B cell (primary cell): ENCODE data around the gene SCGB1C2. TPM values are rescaled to one million over a fixed set of nuclear protein-coding genes. Genes with fewer than 3 reads are reported as not detected.

Experiments
- ATAC-seq: fragments of 200-7000 bp; cut with Tn5 transposase; one replicate; pipeline ENCODE4 v1.10.0; 2021; ENCODE audit warnings: low read depth, mild to moderate bottlenecking, moderate number of reproducible peaks, moderate library complexity
- CTCF ChIA-PET: fragments of 350-600 bp; sonication (Branson Sonifier 250); formaldehyde crosslinking; loops from one replicate; lab custom pipeline; 2021; ENCODE audit warnings: antibody characterized with exemption, inconsistent platforms; lab: Charles Lee
- POLR2A ChIA-PET: fragments of 350-600 bp; sonication (Branson Sonifier 250); formaldehyde crosslinking; loops from one replicate; lab custom pipeline; 2021; ENCODE audit warnings: antibody characterized with exemption; lab: Charles Lee
- DNase-seq: peaks from one replicate; pipeline ENCODE4 v3.0.0; 2013
- H2AFZ ChIP-seq: 2 replicates; pipeline ENCODE4 v1.6.1; 2012; ENCODE audit warnings: mild to moderate bottlenecking, low read depth, low read length; ENCODE audit not compliant: insufficient read depth, poor library complexity, severe bottlenecking
- H3K27ac ChIP-seq, 2 donors: 1 replicate in 1 of 2; 2 replicates in 1 of 2; pipeline ENCODE4 v1.5.1; 2012 to 2013; ENCODE audit warnings: low read length in 2 of 2, mild to moderate bottlenecking in 2 of 2, moderate library complexity in 1 of 2
- H3K27me3 ChIP-seq, 4 experiments: fragments of 200-600 bp in 1 of 4; sonication (generic) in 1 of 4; replicated peaks in 1 of 4; 1 replicate in 2 of 4; 2 replicates in 2 of 4; pipeline versions ENCODE4 v1.6.1 to v1.7.0; 2013 to 2016; ENCODE audit warnings: low read length in 3 of 4, mild to moderate bottlenecking in 2 of 4, mixed read lengths in 1 of 4, moderate library complexity in 1 of 4; ENCODE audit not compliant: insufficient read depth in 4 of 4, control insufficient read depth in 3 of 4; ENCODE audit errors: control extremely low read depth in 1 of 4
- H3K36me3 ChIP-seq, 2 experiments: replicated peaks in 1 of 2; 1 replicate in 1 of 2; 2 replicates in 1 of 2; pipeline versions ENCODE4 v1.6.1 to v1.7.1; 2013; ENCODE audit warnings: low read length in 1 of 2; ENCODE audit not compliant: insufficient read depth in 2 of 2, control insufficient read depth in 1 of 2; ENCODE audit errors: control extremely low read depth in 1 of 2, extremely low read depth in 1 of 2
- H3K4me1 ChIP-seq, 2 donors: fragments of 200-600 bp in 1 of 2; sonication (generic) in 1 of 2; 1 replicate in 1 of 2; 2 replicates in 1 of 2; pipeline versions ENCODE4 v1.5.1 to v1.6.1; 2013 to 2017; ENCODE audit warnings: low read length in 2 of 2; ENCODE audit not compliant: control insufficient read depth in 2 of 2, insufficient read depth in 2 of 2
- H3K4me2 ChIP-seq: replicated peaks from 2 replicates; pipeline ENCODE3; 2012; ENCODE audit warnings: mild to moderate bottlenecking, low read depth, low read length; ENCODE audit not compliant: poor library complexity, severe bottlenecking
- H3K4me3 ChIP-seq, 5 experiments: fragments of 200-600 bp in 1 of 5; sonication (generic) in 1 of 5; 1 replicate in 3 of 5; 2 replicates in 2 of 5; pipeline versions ENCODE4 v1.5.1 to v1.7.0; 2011 to 2016; ENCODE audit warnings: low read length in 4 of 5, mild to moderate bottlenecking in 4 of 5, low read depth in 2 of 5, control low read depth in 1 of 5, moderate library complexity in 1 of 5; ENCODE audit not compliant: insufficient read depth in 1 of 5; ENCODE audit errors: control extremely low read depth in 1 of 5, extremely low read depth in 1 of 5
- H3K79me2 ChIP-seq: fragments of 200-600 bp; sonication (generic); one replicate; pipeline ENCODE4 v1.6.0; 2016; ENCODE audit warnings: low read length; ENCODE audit not compliant: control insufficient read depth, insufficient read depth
- H3K9ac ChIP-seq: fragments of 200-600 bp; sonication (generic); 2 replicates; pipeline ENCODE4 v1.6.1; 2017; ENCODE audit warnings: mild to moderate bottlenecking, low read length, moderate library complexity
- H3K9me3 ChIP-seq, 3 donors: one replicate each; pipeline versions ENCODE4 v1.6.1 to v1.7.1; 2013; ENCODE audit warnings: low read length in 2 of 3; ENCODE audit not compliant: control insufficient read depth in 2 of 3, insufficient read depth in 1 of 3; ENCODE audit errors: control extremely low read depth in 1 of 3
- H4K20me1 ChIP-seq: 2 replicates; pipeline ENCODE4 v1.6.0; 2012; ENCODE audit warnings: mild to moderate bottlenecking, low read length; ENCODE audit not compliant: insufficient read depth, control insufficient read depth, poor library complexity, severe bottlenecking
- H3K27ac Mint-ChIP-seq: one replicate; pipeline ENCODE4 v1.8.0; 2021; ENCODE audit warnings: mixed read lengths
- H3K27me3 Mint-ChIP-seq: one replicate; pipeline ENCODE4 v1.8.0; 2021; ENCODE audit warnings: mixed read lengths
- H3K4me1 Mint-ChIP-seq: one replicate; pipeline ENCODE4 v1.8.0; 2021; ENCODE audit warnings: mixed read lengths
- H3K4me3 Mint-ChIP-seq: one replicate; pipeline ENCODE4 v1.8.0; 2021; ENCODE audit warnings: mixed read lengths
- H3K9me3 Mint-ChIP-seq: one replicate; pipeline ENCODE4 v1.8.0; 2022; ENCODE audit warnings: mixed read lengths; ENCODE audit not compliant: insufficient read depth
- EZH2 ChIP-seq: IDR thresholded peaks from 2 replicates; pipeline ENCODE4 v1.6.1; 2012; ENCODE audit warnings: borderline replicate concordance, low read depth, mild to moderate bottlenecking, moderate library complexity, low read length; ENCODE audit not compliant: insufficient read depth, poor library complexity, severe bottlenecking
- whole genome bisulfite sequencing: methylation state at CpG from one replicate; pipeline ENCODE4 v1.1.5; 2013; ENCODE audit warnings: missing lambda C conversion rate; ENCODE audit not compliant: insufficient coverage; 5-methylcytosine and 5-hydroxymethylcytosine counted together
- intact Hi-C: fragments of 100-400 bp; cut with micrococcal nuclease; formaldehyde crosslinking; loops from one replicate; pipeline ENCODE4 v1.10.0; 2022
- polyA plus RNA-seq: library from polyadenylated mRNA; depleted of rRNA; stranded (reverse); fragments of >200 nt; gene quantifications from 2 replicates; pipeline ENCODE4 v1.2.3, GENCODE V29; 2012
- total RNA-seq, 2 donors: library from RNA; stranded (reverse); fragments of 120-200 nt in 1 of 2; gene quantifications; 1 replicate in 1 of 2; 2 replicates in 1 of 2; pipeline versions ENCODE4 v1.2.3 to v1.2.4, GENCODE V29; 2013 to 2022
- TF ChIP-seq, protein P1 (sequence below): fragments of 200-600 bp; IDR thresholded peaks from one replicate; pipeline ENCODE4 v1.8.0; 2022; ENCODE audit warnings: antibody characterized with exemption, mild to moderate bottlenecking

Gene SCGB1C2
- total and polyA plus RNA-seq, 2 donors (not counting 1 experiment from before 2014, with no cell fraction given): not detected

GRCh38 chr17:181245-182049, 44.1 kb downstream of the SCGB1C2 start, which contains the start of gene DOC2B:
Gene DOC2B (minus strand): TSS chr17:181650. CDS start chr17:181479, 171 bp downstream.
- H3K4me3 ChIP-seq: no peak within 1 kb of the TSS
- DNase-seq: no peak
- CTCF ChIA-PET: no interaction called here
- Mint-ChIP-seq H3K9me3 (no peaks in the 10 kb centered on the region), H3K4me3 (peak within 1 kb of the TSS; percentile 33), H3K27ac (no peak within 1 kb of the TSS), H3K4me1 (peaks cover 5% of the 10 kb centered on the region), H3K27me3 (peaks cover 52% of the 10 kb centered on the region)
- H2AFZ ChIP-seq: no peak within 1 kb of the TSS
- 9% methylated on average over 120 of the region's 120 CpGs for WGBS
- peaks cover 0 to 40% (median 7%) of the 10 kb centered on the region in 4 experiments for H3K27me3 ChIP-seq
- no peaks in the 10 kb centered on the region for H3K36me3 ChIP-seq
- H3K9me3 ChIP-seq: no peaks in the 10 kb centered on the region
- no peak for TF ChIP-seq EZH2
- TF ChIP-seq, protein P1, sequence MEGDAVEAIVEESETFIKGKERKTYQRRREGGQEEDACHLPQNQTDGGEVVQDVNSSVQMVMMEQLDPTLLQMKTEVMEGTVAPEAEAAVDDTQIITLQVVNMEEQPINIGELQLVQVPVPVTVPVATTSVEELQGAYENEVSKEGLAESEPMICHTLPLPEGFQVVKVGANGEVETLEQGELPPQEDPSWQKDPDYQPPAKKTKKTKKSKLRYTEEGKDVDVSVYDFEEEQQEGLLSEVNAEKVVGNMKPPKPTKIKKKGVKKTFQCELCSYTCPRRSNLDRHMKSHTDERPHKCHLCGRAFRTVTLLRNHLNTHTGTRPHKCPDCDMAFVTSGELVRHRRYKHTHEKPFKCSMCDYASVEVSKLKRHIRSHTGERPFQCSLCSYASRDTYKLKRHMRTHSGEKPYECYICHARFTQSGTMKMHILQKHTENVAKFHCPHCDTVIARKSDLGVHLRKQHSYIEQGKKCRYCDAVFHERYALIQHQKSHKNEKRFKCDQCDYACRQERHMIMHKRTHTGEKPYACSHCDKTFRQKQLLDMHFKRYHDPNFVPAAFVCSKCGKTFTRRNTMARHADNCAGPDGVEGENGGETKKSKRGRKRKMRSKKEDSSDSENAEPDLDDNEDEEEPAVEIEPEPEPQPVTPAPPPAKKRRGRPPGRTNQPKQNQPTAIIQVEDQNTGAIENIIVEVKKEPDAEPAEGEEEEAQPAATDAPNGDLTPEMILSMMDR: no peak
- H3K79me2 ChIP-seq: no peaks in the 10 kb centered on the region
- H3K9ac ChIP-seq: no peak within 1 kb of the TSS
- POLR2A ChIA-PET: no interaction called here
- intact Hi-C loops: no loop called here
- H3K27ac ChIP-seq: no peak within 1 kb of the TSS
- H4K20me1 ChIP-seq: no peaks in the 10 kb centered on the region
- no peak for ATAC-seq
- peak within 1 kb of the TSS; percentile 43 for H3K4me2 ChIP-seq
- no peaks in the 10 kb centered on the region for H3K4me1 ChIP-seq
